ENCODE results near the gene TADA2B. TPM values are rescaled to one million over a fixed set of nuclear protein-coding genes. Genes with fewer than 3 reads are reported as not detected.
A peak's percentile ranks its signal among the peaks of the same experiment; 100 is the strongest.

TADA2B gene
- total RNA-seq = 10 to 100 TPM; 20.8 to 27.0 TPM

GRCh38 chr4:7043284-7044136 lies at the start of gene TADA2B:
Gene TADA2B (plus strand): TSS chr4:7043372. CDS start chr4:7043580, 208 bp downstream.
- DNase-seq (ENCODE audit: low spot score) = no peak
- no peaks in the 10 kb centered on the region for H3K9me3 ChIP-seq
- H3K4me1 ChIP-seq = peaks cover 0 to 48% of the 10 kb centered on the region in 2 donors
- peak within 1 kb of the TSS; percentile 88 to 90 for H3K27ac ChIP-seq
- TF ChIP-seq CTCF (IDR thresholded peaks at IDR 0.05) = no peak
- H3K27me3 ChIP-seq = no peaks in the 10 kb centered on the region
- H3K4me3 ChIP-seq = peak within 1 kb of the TSS; percentile 95 to 98
- H3K36me3 ChIP-seq = peaks cover 4% of the 10 kb centered on the region

GRCh38 chr4:6996481-6996880 lies 46.7 kb upstream of the TADA2B start:
- Histone ChIP-seq H3K36me3 (peaks cover 63% of the 10 kb centered on the region), H3K27me3 (no peaks in the 10 kb centered on the region), H3K4me1 (peaks cover 0 to 8% of the 10 kb centered on the region in 2 donors), H3K4me3 (no peak overlapping the region), H3K27ac (no peak overlapping the region), H3K9me3 (no peaks in the 10 kb centered on the region)
- no peak for TF ChIP-seq CTCF (IDR thresholded peaks at IDR 0.05)
- DNase-seq (ENCODE audit: low spot score) = no peak

GRCh38 chr4:6999172-7000086 lies 43.7 kb upstream of the TADA2B start:
- DNase-seq (ENCODE audit: low spot score) = no peak
- Histone ChIP-seq H3K27me3 (no peaks in the 10 kb centered on the region), H3K36me3 (peaks cover 82% of the 10 kb centered on the region), H3K9me3 (no peaks in the 10 kb centered on the region), H3K27ac (no peak overlapping the region), H3K4me3 (no peak overlapping the region), H3K4me1 (no peaks in the 10 kb centered on the region)
- no peak for TF ChIP-seq CTCF (IDR thresholded peaks at IDR 0.05)

- no peak overlapping the region for H3K27ac ChIP-seq
- no peaks in the 10 kb centered on the region for H3K4me1 ChIP-seq
- peaks cover 83% of the 10 kb centered on the region for H3K36me3 ChIP-seq
- no peaks in the 10 kb centered on the region for H3K27me3 ChIP-seq
- H3K9me3 ChIP-seq = no peaks in the 10 kb centered on the region
- no peak overlapping the region for H3K4me3 ChIP-seq
- DNase-seq (ENCODE audit: low spot score) = no peak
- no peak for TF ChIP-seq CTCF (IDR thresholded peaks at IDR 0.05)
Measured at GRCh38 chr4:7000421-7001176, 42.6 kb upstream of the TADA2B start.

- TF ChIP-seq CTCF (IDR thresholded peaks at IDR 0.05) = no peak
- H3K36me3 ChIP-seq = peaks cover 77% of the 10 kb centered on the region
- H3K27me3 ChIP-seq = no peaks in the 10 kb centered on the region
- no peak overlapping the region for H3K27ac ChIP-seq
- no peak overlapping the region for H3K4me3 ChIP-seq
- no peaks in the 10 kb centered on the region for H3K4me1 ChIP-seq
- no peak for DNase-seq (ENCODE audit: low spot score)
- H3K9me3 ChIP-seq = no peaks in the 10 kb centered on the region
Measured at GRCh38 chr4:7001271-7001670, 41.9 kb upstream of the TADA2B start.
